HEK293 (cell line): ENCODE results near the gene RAB28.

Experiments
- GLI4 ChIP-seq: fragments of 450-650 bp; formaldehyde crosslinking; IDR thresholded peaks from 2 replicates; pipeline ENCODE4 v1.5.1; 2016; ENCODE audit warnings: missing biosample characterization, missing genetic modification characterization
- RBAK ChIP-seq: fragments of 450-650 bp; formaldehyde crosslinking; IDR thresholded peaks from 2 replicates; pipeline ENCODE4 v1.5.1; 2016; ENCODE audit warnings: missing biosample characterization, missing genetic modification characterization
- ZBTB1 ChIP-seq: fragments of 450-650 bp; formaldehyde crosslinking; IDR thresholded peaks from 2 replicates; pipeline ENCODE4 v1.5.1; 2016; ENCODE audit warnings: missing biosample characterization, missing genetic modification characterization
- ZNF561 ChIP-seq: fragments of 450-650 bp; IDR thresholded peaks from 2 replicates; pipeline ENCODE4 v1.5.1; 2018; ENCODE audit warnings: missing biosample characterization, missing genetic modification characterization, borderline replicate concordance
- TF ChIP-seq, protein P1 (sequence below): fragments of 450-650 bp; formaldehyde crosslinking; IDR thresholded peaks from 2 replicates; pipeline ENCODE4 v1.5.1; 2016; ENCODE audit warnings: missing biosample characterization, missing genetic modification characterization

GRCh38 chr4:13524504-13525243 lies 40.5 kb upstream of the RAB28 start:
- TF ChIP-seq ZNF561 (tag by site-specific recombination) (no peak), ZBTB1 (tag by site-specific recombination) (no peak), RBAK (tag by site-specific recombination) (no peak), GLI4 (tag by site-specific recombination) (no peak)
- TF ChIP-seq, protein P1, sequence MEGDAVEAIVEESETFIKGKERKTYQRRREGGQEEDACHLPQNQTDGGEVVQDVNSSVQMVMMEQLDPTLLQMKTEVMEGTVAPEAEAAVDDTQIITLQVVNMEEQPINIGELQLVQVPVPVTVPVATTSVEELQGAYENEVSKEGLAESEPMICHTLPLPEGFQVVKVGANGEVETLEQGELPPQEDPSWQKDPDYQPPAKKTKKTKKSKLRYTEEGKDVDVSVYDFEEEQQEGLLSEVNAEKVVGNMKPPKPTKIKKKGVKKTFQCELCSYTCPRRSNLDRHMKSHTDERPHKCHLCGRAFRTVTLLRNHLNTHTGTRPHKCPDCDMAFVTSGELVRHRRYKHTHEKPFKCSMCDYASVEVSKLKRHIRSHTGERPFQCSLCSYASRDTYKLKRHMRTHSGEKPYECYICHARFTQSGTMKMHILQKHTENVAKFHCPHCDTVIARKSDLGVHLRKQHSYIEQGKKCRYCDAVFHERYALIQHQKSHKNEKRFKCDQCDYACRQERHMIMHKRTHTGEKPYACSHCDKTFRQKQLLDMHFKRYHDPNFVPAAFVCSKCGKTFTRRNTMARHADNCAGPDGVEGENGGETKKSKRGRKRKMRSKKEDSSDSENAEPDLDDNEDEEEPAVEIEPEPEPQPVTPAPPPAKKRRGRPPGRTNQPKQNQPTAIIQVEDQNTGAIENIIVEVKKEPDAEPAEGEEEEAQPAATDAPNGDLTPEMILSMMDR (tag by site-specific recombination), result no peak
